Neural cell (in vitro differentiated cells): ENCODE results near the gene LPCAT1. TPM values are rescaled to one million over a fixed set of nuclear protein-coding genes. Genes with fewer than 3 reads are reported as not detected.

Source experiments
- H2AFZ ChIP-seq: fragments of 200-600, 300-800 bp; sonication (generic), shearing (Covaris generic); 2 replicates; pipeline ENCODE4 v1.6.0; 2014; ENCODE audit warnings: low read depth, mild to moderate bottlenecking, antibody characterized with exemption, low read length, moderate library complexity
- H3F3A ChIP-seq: fragments of 200-600 bp; shearing (Covaris generic); 2 replicates; pipeline ENCODE4 v1.6.1; 2016; ENCODE audit warnings: mild to moderate bottlenecking, moderate library complexity, mixed read lengths, antibody characterized with exemption, low read length; ENCODE audit not compliant: insufficient read depth, poor library complexity, severe bottlenecking
- H3K27ac ChIP-seq: fragments of 200-600, 300-800 bp; sonication (generic), shearing (Covaris generic); 2 replicates; pipeline ENCODE4 v1.5.1; 2014; ENCODE audit warnings: mild to moderate bottlenecking, low read length, moderate library complexity
- H3K27me3 ChIP-seq: fragments of 300-800, 200-600 bp; sonication (generic), shearing (Covaris generic); 2 replicates; pipeline ENCODE4 v1.6.0; 2014; ENCODE audit warnings: mild to moderate bottlenecking, low read depth, low read length, moderate library complexity; ENCODE audit not compliant: insufficient read depth
- H3K36me3 ChIP-seq: fragments of 300-800, 200-600 bp; sonication (generic), shearing (Covaris generic); 2 replicates; pipeline ENCODE4 v1.5.1; 2014; ENCODE audit warnings: mild to moderate bottlenecking, antibody characterized with exemption, low read length, moderate library complexity; ENCODE audit not compliant: insufficient read depth
- H3K4me2 ChIP-seq: fragments of 300-800, 200-600 bp; sonication (generic), shearing (Covaris generic); 2 replicates; pipeline ENCODE4 v1.6.0; 2014; ENCODE audit warnings: mild to moderate bottlenecking, low read length
- H3K4me3 ChIP-seq: fragments of 300-800, 200-600 bp; sonication (generic), shearing (Covaris generic); 2 replicates; pipeline ENCODE4 v1.5.1; 2014; ENCODE audit warnings: mild to moderate bottlenecking, low read length, moderate library complexity
- H3K79me2 ChIP-seq: fragments of 200-600 bp; shearing (Covaris generic); replicated peaks from 2 replicates; pipeline ENCODE4 v1.6.0; 2014; ENCODE audit warnings: mild to moderate bottlenecking, low read length, moderate library complexity; ENCODE audit not compliant: insufficient read depth
- H3K9ac ChIP-seq: fragments of 300-800, 200-600 bp; sonication (generic), shearing (Covaris generic); 2 replicates; pipeline ENCODE4 v1.6.1; 2016; ENCODE audit warnings: mild to moderate bottlenecking, low read length, mixed read lengths
- H3K9me2 ChIP-seq: fragments of 200-600 bp; shearing (Covaris generic); 2 replicates; pipeline ENCODE4 v1.6.1; 2016; ENCODE audit warnings: mild to moderate bottlenecking, low read length, mixed read lengths; ENCODE audit not compliant: insufficient read depth
- H3K9me3 ChIP-seq: fragments of 200-600, 300-800 bp; sonication (generic), shearing (Covaris generic); 2 replicates; pipeline ENCODE4 v1.6.1; 2016; ENCODE audit warnings: mild to moderate bottlenecking, mixed run types, low read length, moderate library complexity, mixed read lengths
- H4K20me1 ChIP-seq: fragments of 200-600 bp; shearing (Covaris generic); 2 replicates; pipeline ENCODE4 v1.6.1; 2016; ENCODE audit warnings: mild to moderate bottlenecking, mixed run types; ENCODE audit not compliant: insufficient read depth
- CTCF ChIP-seq: fragments of 450-650 bp; IDR thresholded peaks from 2 replicates; pipeline ENCODE4 v1.5.1; 2014; ENCODE audit warnings: antibody characterized with exemption, mild to moderate bottlenecking, moderate library complexity; ENCODE audit not compliant: poor library complexity, severe bottlenecking
- EP300 ChIP-seq: fragments of 450-650 bp; conservative IDR thresholded peaks from 2 replicates; pipeline ENCODE4 v1.6.1; 2014; ENCODE audit warnings: antibody characterized with exemption, mild to moderate bottlenecking, moderate library complexity; ENCODE audit not compliant: poor library complexity, severe bottlenecking
- EZH2 ChIP-seq: fragments of 200-600, 300-800 bp; shearing (Covaris generic), sonication (generic); IDR thresholded peaks from 2 replicates; pipeline ENCODE4 v1.6.1; 2014; ENCODE audit warnings: antibody characterized with exemption, low read length, borderline replicate concordance, mild to moderate bottlenecking; ENCODE audit not compliant: insufficient read depth, poor library complexity, severe bottlenecking
- MXI1 ChIP-seq: fragments of 450-650 bp; conservative IDR thresholded peaks from 2 replicates; pipeline ENCODE4 v1.6.1; 2014; ENCODE audit warnings: antibody characterized with exemption, mild to moderate bottlenecking; ENCODE audit not compliant: poor library complexity, severe bottlenecking
- POLR2AphosphoS5 ChIP-seq: IDR thresholded peaks from 2 replicates; pipeline ENCODE4 v1.6.1; 2012
- RAD21 ChIP-seq: fragments of 450-650 bp; conservative IDR thresholded peaks from 2 replicates; pipeline ENCODE4 v1.6.1; 2014; ENCODE audit warnings: antibody characterized with exemption, mild to moderate bottlenecking, moderate library complexity
- REST ChIP-seq: IDR thresholded peaks from 2 replicates; pipeline ENCODE4 v1.6.1; 2012; ENCODE audit warnings: borderline replicate concordance
- SMC3 ChIP-seq: fragments of 450-650 bp; conservative IDR thresholded peaks from 2 replicates; pipeline ENCODE4 v1.6.1; 2014; ENCODE audit warnings: antibody characterized with exemption, mild to moderate bottlenecking, moderate library complexity; ENCODE audit not compliant: poor library complexity
- TAF1 ChIP-seq: IDR thresholded peaks from 2 replicates; pipeline ENCODE4 v1.6.1; 2012; ENCODE audit warnings: low read depth
- polyA plus RNA-seq: library from polyadenylated mRNA; depleted of rRNA; stranded (reverse); fragments of >200 nt; gene quantifications from 2 replicates; pipeline ENCODE4 v1.2.3, GENCODE V29; 2014

LPCAT1 gene
- polyA plus RNA-seq, 1 donor from 2014 or later: 61.8 TPM

GRCh38 chr5:1545805-1546355, 22.1 kb upstream of the LPCAT1 start:
- Histone ChIP-seq H2AFZ (no peak overlapping the region), H3K9ac (no peak overlapping the region), H3K9me2 (no peaks in the 10 kb centered on the region), H3K27ac (no peak overlapping the region), H3K36me3 (no peaks in the 10 kb centered on the region), H3K4me3 (no peak overlapping the region), H4K20me1 (no peaks in the 10 kb centered on the region), H3F3A (no peaks in the 10 kb centered on the region), H3K4me2 (no peak overlapping the region), H3K27me3 (no peaks in the 10 kb centered on the region), H3K9me3 (no peaks in the 10 kb centered on the region), H3K79me2 (no peaks in the 10 kb centered on the region)
- TF ChIP-seq MXI1 (no peak), CTCF (no peak), TAF1 (no peak), EP300 (no peak), REST (no peak), SMC3 (no peak), EZH2 (no peak), RAD21 (no peak), POLR2AphosphoS5 (no peak)

- H2AFZ ChIP-seq: no peak overlapping the region
- H3K4me2 ChIP-seq: no peak overlapping the region
- H3K4me3 ChIP-seq: no peak overlapping the region
- H3K36me3 ChIP-seq: no peaks in the 10 kb centered on the region
- no peak for TF ChIP-seq MXI1
- TF ChIP-seq TAF1: no peak
- no peak for TF ChIP-seq POLR2AphosphoS5
- TF ChIP-seq EZH2: no peak
- TF ChIP-seq EP300: no peak
- TF ChIP-seq CTCF: no peak
- no peak for TF ChIP-seq RAD21
- no peak for TF ChIP-seq REST
- no peak for TF ChIP-seq SMC3
- no peaks in the 10 kb centered on the region for H3K9me2 ChIP-seq
- H3K27me3 ChIP-seq: no peaks in the 10 kb centered on the region
- H4K20me1 ChIP-seq: no peaks in the 10 kb centered on the region
- no peak overlapping the region for H3K27ac ChIP-seq
- H3K9me3 ChIP-seq: no peaks in the 10 kb centered on the region
- H3K79me2 ChIP-seq: no peaks in the 10 kb centered on the region
- no peak overlapping the region for H3K9ac ChIP-seq
- no peaks in the 10 kb centered on the region for H3F3A ChIP-seq
Observed at GRCh38 chr5:1545126-1545804, 21.5 kb upstream of the LPCAT1 start.
